Measurements from ENCODE around the gene CCDC117.
"Not testable (repeated sequence)": the region's sequence is repeated elsewhere in the genome, so short reads cannot be mapped to it uniquely, and the experiment has no call there.

CCDC117 gene

GRCh38 chr22:28824455-28824854 lies 52.0 kb downstream of the CCDC117 start:
- peaks cover 21% of the 10 kb centered on the region for H3K4me1 Mint-ChIP-seq (ENCODE audit: low read depth)

GRCh38 chr22:28826430-28826829 lies 53.9 kb downstream of the CCDC117 start:
- not testable (repeated sequence) for H3K36me3 Mint-ChIP-seq (ENCODE audit: low read depth); H3K4me3 Mint-ChIP-seq; H3K27ac Mint-ChIP-seq; H3K27me3 Mint-ChIP-seq; H3K9me3 Mint-ChIP-seq
- peaks cover 22% of the 10 kb centered on the region for H3K4me1 Mint-ChIP-seq (ENCODE audit: low read depth)

More at GRCh38 chr22:28824455-28824854, 52.0 kb downstream of the CCDC117 start:
- not testable (repeated sequence) for H3K4me3 Mint-ChIP-seq; H3K9me3 Mint-ChIP-seq; H3K27ac Mint-ChIP-seq; H3K27me3 Mint-ChIP-seq; H3K36me3 Mint-ChIP-seq (ENCODE audit: low read depth)

DNA sequence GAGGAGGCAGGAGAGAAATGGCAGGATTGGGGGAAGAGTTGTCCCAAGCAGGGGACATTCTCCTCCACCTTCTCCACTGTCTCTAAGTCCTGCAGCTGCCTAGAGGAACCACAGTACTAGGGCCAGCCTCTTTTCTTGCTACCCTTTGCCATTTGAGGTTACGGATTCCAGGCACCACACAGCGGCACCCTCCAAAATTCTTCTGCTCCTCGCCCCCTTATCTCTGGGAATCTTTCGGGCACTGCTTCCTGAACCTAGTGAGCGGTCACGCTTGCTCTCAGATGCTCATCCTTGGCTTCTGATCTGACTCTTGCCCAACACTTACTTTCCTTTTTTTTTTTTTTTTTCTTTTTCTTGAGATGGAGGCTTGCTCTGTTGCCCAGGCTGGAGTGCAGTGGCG lies 54.4 kb downstream of the CCDC117 start:
- Mint-ChIP-seq H3K36me3 (ENCODE audit: low read depth) (peaks cover 5% of the 10 kb centered on the region), H3K27ac (no peak overlapping the region), H3K9me3 (no peaks in the 10 kb centered on the region), H3K4me1 (ENCODE audit: low read depth) (peaks cover 22% of the 10 kb centered on the region), H3K27me3 (no peaks in the 10 kb centered on the region), H3K4me3 (no peak overlapping the region)

DNA sequence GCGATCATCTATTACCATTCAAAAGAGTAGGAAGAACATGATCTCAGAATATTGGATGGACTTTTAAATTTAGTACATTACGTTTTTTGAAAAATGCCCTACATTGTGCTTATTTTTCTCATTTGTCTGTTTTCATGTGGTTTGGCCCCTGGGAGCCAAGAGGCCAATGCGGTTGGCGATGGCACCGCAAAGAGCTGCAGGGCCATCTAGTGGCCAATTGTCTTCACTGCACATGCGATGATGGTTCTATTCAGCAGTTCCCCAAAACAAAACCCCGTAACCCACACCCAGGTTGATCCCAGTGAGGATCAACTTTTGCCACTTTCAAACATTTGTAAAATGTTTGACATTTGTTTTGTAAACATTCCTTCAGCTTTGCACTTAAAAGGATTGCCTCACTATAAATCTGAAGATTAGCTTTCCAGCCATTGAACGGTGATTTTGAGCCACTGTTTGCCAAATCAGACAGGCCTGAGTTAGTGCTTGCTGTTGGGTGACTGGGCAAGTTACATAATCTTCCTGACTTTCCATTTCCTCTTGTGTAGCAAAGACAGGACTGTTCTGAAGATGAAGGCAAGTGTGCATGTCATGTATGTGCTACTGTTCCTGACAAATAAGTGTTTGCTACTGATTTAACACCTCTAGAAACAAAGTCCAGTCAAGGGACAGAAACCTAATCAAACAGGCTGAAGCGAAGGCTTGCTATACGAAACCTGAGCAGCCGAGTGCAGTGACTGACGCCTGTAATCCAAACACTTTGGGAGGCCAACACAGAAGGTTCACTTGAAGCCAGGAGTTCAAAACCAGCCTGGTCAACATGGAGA lies 57.1 kb downstream of the CCDC117 start:
- Mint-ChIP-seq H3K9me3 (no peaks in the 10 kb centered on the region), H3K4me3 (no peak overlapping the region), H3K36me3 (ENCODE audit: low read depth) (peaks cover 5% of the 10 kb centered on the region), H3K4me1 (ENCODE audit: low read depth) (peaks cover 15% of the 10 kb centered on the region), H3K27me3 (no peaks in the 10 kb centered on the region), H3K27ac (no peak overlapping the region)

GRCh38 chr22:28830441-28830840 lies 57.9 kb downstream of the CCDC117 start:
- Mint-ChIP-seq H3K27me3 (no peaks in the 10 kb centered on the region), H3K4me3 (no peak overlapping the region), H3K4me1 (ENCODE audit: low read depth) (peaks cover 15% of the 10 kb centered on the region), H3K27ac (no peak overlapping the region), H3K9me3 (no peaks in the 10 kb centered on the region), H3K36me3 (ENCODE audit: low read depth) (peaks cover 5% of the 10 kb centered on the region)

GRCh38 chr22:28831140-28832072 lies 58.9 kb downstream of the CCDC117 start:
- H3K4me1 Mint-ChIP-seq (ENCODE audit: low read depth): peaks cover 15% of the 10 kb centered on the region
- no peaks in the 10 kb centered on the region for H3K27me3 Mint-ChIP-seq
- no peak overlapping the region for H3K27ac Mint-ChIP-seq
- H3K36me3 Mint-ChIP-seq (ENCODE audit: low read depth): peaks cover 5% of the 10 kb centered on the region
- no peak overlapping the region for H3K4me3 Mint-ChIP-seq
- H3K9me3 Mint-ChIP-seq: no peaks in the 10 kb centered on the region

DNA sequence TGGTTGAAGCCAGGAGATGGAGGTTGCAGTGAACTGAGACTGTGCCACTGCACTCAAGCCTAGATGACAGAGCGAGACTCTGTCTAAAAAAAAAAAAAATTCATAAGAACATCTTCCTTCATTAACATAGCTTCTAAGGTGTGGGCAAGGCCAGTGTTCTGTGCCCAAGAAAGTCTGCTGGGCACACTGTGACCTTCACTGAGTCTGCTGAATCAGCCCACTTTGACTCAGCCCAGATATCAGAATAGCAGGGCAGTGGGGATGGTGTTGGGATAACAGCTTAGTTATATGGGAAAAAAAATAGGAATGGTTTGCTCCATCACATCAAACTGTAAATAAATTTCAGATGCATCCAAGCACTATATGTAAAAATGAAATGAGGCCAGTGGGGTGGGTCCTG lies 60.2 kb downstream of the CCDC117 start:
- Mint-ChIP-seq H3K36me3 (ENCODE audit: low read depth) (peaks cover 5% of the 10 kb centered on the region), H3K9me3 (no peaks in the 10 kb centered on the region), H3K27me3 (no peaks in the 10 kb centered on the region), H3K4me1 (ENCODE audit: low read depth) (peaks cover 15% of the 10 kb centered on the region), H3K4me3 (no peak overlapping the region), H3K27ac (no peak overlapping the region)

- H3K27me3 Mint-ChIP-seq: no peaks in the 10 kb centered on the region
- no peaks in the 10 kb centered on the region for H3K9me3 Mint-ChIP-seq
- H3K27ac Mint-ChIP-seq: no peak overlapping the region
- H3K4me3 Mint-ChIP-seq: no peak overlapping the region
- peaks cover 5% of the 10 kb centered on the region for H3K36me3 Mint-ChIP-seq (ENCODE audit: low read depth)
- H3K4me1 Mint-ChIP-seq (ENCODE audit: low read depth): peaks cover 15% of the 10 kb centered on the region
Measured at GRCh38 chr22:28833276-28833923, 60.9 kb downstream of the CCDC117 start.

DNA sequence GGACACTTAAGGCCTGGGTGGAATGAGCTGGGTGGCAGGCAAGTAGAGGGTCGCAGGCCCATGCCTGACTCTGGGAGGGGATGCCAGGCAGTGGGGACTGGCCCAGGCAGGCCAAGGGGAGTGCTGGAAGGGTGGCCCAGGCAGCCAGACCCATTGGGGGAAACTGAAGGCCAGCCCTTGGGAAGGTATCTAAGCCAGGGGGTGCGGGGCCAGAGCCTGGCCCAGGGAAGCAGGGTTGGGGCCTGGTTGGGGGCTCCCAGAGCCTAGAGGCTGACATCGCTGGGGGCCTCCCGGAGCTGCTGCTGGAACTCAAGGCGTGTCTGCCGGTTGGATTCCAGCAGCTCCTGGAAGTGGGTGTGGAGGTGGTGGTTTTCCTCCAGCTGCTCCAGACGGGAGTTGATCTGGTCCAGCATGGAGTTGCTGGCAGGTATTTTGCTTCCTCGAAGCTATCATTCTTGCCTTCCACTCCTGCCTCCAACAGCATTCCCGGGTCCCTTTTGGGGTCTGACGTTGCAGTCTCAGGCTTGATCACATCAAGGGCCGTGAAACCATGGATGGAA lies 63.2 kb downstream of the CCDC117 start:
- Mint-ChIP-seq H3K27me3 (no peaks in the 10 kb centered on the region), H3K9me3 (no peaks in the 10 kb centered on the region), H3K27ac (no peak overlapping the region), H3K36me3 (ENCODE audit: low read depth) (peaks cover 5% of the 10 kb centered on the region), H3K4me1 (ENCODE audit: low read depth) (peaks cover 7% of the 10 kb centered on the region), H3K4me3 (no peak overlapping the region)

GRCh38 chr22:28837640-28838039 lies 65.1 kb downstream of the CCDC117 start:
- H3K27me3 Mint-ChIP-seq: no peaks in the 10 kb centered on the region
- no peaks in the 10 kb centered on the region for H3K9me3 Mint-ChIP-seq
- peaks cover 7% of the 10 kb centered on the region for H3K4me1 Mint-ChIP-seq (ENCODE audit: low read depth)
- H3K4me3 Mint-ChIP-seq: no peak overlapping the region
- H3K27ac Mint-ChIP-seq: no peak overlapping the region
- no peaks in the 10 kb centered on the region for H3K36me3 Mint-ChIP-seq (ENCODE audit: low read depth)
